GM19395 (cell line): ENCODE measurements around the gene LGALS9.
"Not testable (repeated sequence)": the region's sequence is repeated elsewhere in the genome, so short reads cannot be mapped to it uniquely, and the experiment has no call there.

Source experiments
- ATAC-seq: cut with Tn5 transposase; IDR thresholded peaks from one replicate; pipeline ENCODE4 v1.9.1; 2021; ENCODE audit warnings: mild to moderate bottlenecking, moderate library complexity; ENCODE audit not compliant: unreplicated experiment

LGALS9 gene

GRCh38 chr17:27670791-27671590 lies 40.0 kb downstream of the LGALS9 start:
- ATAC-seq = no peak

GRCh38 chr17:27671591-27671910 lies 40.6 kb downstream of the LGALS9 start:
- no peak for ATAC-seq

- ATAC-seq = not testable (repeated sequence)
These were observed 41.0 kb downstream of the LGALS9 start for GRCh38 chr17:27671977-27672480.

GRCh38 chr17:27674335-27674734 lies 43.3 kb downstream of the LGALS9 start:
- no peak for ATAC-seq

- ATAC-seq = no peak
These were observed 46.2 kb downstream of the LGALS9 start for GRCh38 chr17:27677191-27677590.

- not testable (repeated sequence) for ATAC-seq
These were observed 55.3 kb downstream of the LGALS9 start for GRCh38 chr17:27686322-27686721.

- no peak for ATAC-seq
These were observed 59.9 kb downstream of the LGALS9 start for GRCh38 chr17:27690882-27691281.

GRCh38 chr17:27695254-27695814 lies 64.3 kb downstream of the LGALS9 start:
- ATAC-seq = not testable (repeated sequence)
